GM23338 (cell line): ENCODE data around the gene RFK.

Experiments
- EZH2 ChIP-seq: fragments of 200-600 bp; sonication (generic); IDR thresholded peaks from one replicate; pipeline ENCODE4 v1.8.0; 2017; ENCODE audit warnings: antibody characterized with exemption, mild to moderate bottlenecking, low read depth; ENCODE audit not compliant: unreplicated experiment
- JUNB ChIP-seq: IDR thresholded peaks from one replicate; pipeline ENCODE4 v1.6.1; 2016; ENCODE audit warnings: antibody characterized with exemption; ENCODE audit not compliant: unreplicated experiment
- TF ChIP-seq, protein P1 (sequence below), 2 experiments: fragments of 200-600 bp in 1 of 2; sonication (generic) in 1 of 2; conservative IDR thresholded peaks; 2 replicates each; pipeline versions ENCODE4 v1.5.1 to v1.6.1; 2016 to 2017; ENCODE audit warnings: antibody characterized with exemption in 2 of 2, low read depth in 2 of 2, mild to moderate bottlenecking in 2 of 2, moderate library complexity in 1 of 2

GRCh38 chr9:76404401-76404800 lies 10.2 kb upstream of the RFK start:
- TF ChIP-seq EZH2 = no peak
- TF ChIP-seq, protein P1, sequence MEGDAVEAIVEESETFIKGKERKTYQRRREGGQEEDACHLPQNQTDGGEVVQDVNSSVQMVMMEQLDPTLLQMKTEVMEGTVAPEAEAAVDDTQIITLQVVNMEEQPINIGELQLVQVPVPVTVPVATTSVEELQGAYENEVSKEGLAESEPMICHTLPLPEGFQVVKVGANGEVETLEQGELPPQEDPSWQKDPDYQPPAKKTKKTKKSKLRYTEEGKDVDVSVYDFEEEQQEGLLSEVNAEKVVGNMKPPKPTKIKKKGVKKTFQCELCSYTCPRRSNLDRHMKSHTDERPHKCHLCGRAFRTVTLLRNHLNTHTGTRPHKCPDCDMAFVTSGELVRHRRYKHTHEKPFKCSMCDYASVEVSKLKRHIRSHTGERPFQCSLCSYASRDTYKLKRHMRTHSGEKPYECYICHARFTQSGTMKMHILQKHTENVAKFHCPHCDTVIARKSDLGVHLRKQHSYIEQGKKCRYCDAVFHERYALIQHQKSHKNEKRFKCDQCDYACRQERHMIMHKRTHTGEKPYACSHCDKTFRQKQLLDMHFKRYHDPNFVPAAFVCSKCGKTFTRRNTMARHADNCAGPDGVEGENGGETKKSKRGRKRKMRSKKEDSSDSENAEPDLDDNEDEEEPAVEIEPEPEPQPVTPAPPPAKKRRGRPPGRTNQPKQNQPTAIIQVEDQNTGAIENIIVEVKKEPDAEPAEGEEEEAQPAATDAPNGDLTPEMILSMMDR (conservative IDR thresholded peaks at IDR 0.05; ENCODE audit: low read depth in 2 of 2) = no peak
- no peak for TF ChIP-seq JUNB
